Measurements from ENCODE around the gene CADM1. TPM values are rescaled to one million over a fixed set of nuclear protein-coding genes. Genes with fewer than 3 reads are reported as not detected.

Gene CADM1
- total RNA-seq, 1 experiment from 2014 or later, result 0.79 TPM

- CTCF ChIA-PET, result no interaction called here
- H3K4me2 ChIP-seq (ENCODE audit: low read length), result no peak overlapping the region
- H2AFZ ChIP-seq (ENCODE audit: low read depth, low read length, poor library complexity, severe bottlenecking), result no peak overlapping the region
Observed at GRCh38 chr11:115244296-115244695, 259.9 kb downstream of the CADM1 start.

GRCh38 chr11:115242982-115243381, 261.2 kb downstream of the CADM1 start:
- no peak overlapping the region for H3K4me3 ChIP-seq (replicated peaks in 1 of 2; ENCODE audit: low read depth in 1 of 2, low read length in 2 of 2)
- no peaks in the 10 kb centered on the region for H3K79me2 ChIP-seq (ENCODE audit: insufficient read depth, low read length)
- no peak overlapping the region for H3K27ac ChIP-seq (ENCODE audit: low read depth, low read length)
- H3K27me3 ChIP-seq (ENCODE audit: insufficient read depth, low read length), result no peaks in the 10 kb centered on the region
- ATAC-seq, result no peak
- intact Hi-C loops (cut with micrococcal nuclease), result no loop called here
- H3K9me3 ChIP-seq (ENCODE audit: control insufficient read depth in 1 of 2, insufficient read depth in 1 of 2, low read depth in 1 of 2, low read length in 2 of 2), result peaks cover 0 to 8% of the 10 kb centered on the region in 2 experiments; a peak in 2 of 4 replicates
- no peaks in the 10 kb centered on the region for H3K36me3 ChIP-seq (ENCODE audit: control insufficient read depth in 1 of 2, insufficient read depth in 2 of 2, low read length in 2 of 2)
- RAD21 ChIA-PET (ENCODE audit: low non-redundant PET in 1 of 2, low total read pairs in 2 of 2, uncharacterized antibody in 2 of 2, unreplicated experiment in 2 of 2), result no interaction called here
- no peaks in the 10 kb centered on the region for H3K9me2 ChIP-seq (ENCODE audit: insufficient read depth)
- no peaks in the 10 kb centered on the region for H4K20me1 ChIP-seq (ENCODE audit: insufficient read depth)
- no peak overlapping the region for H2AFZ ChIP-seq (ENCODE audit: low read depth, low read length, poor library complexity, severe bottlenecking)
- CTCF ChIA-PET, result no interaction called here
- no peak overlapping the region for H3K4me2 ChIP-seq (ENCODE audit: low read length)
- no peak for TF ChIP-seq CTCF (IDR thresholded peaks at IDR 0.05 in 2 of 3, conservative IDR thresholded peaks at IDR 0.05 in 1 of 3; ENCODE audit: borderline replicate concordance in 1 of 3, insufficient read depth in 1 of 3, low read depth in 2 of 3, low read length in 2 of 3)
- TF ChIP-seq POLR2AphosphoS5 (IDR thresholded peaks at IDR 0.05; ENCODE audit: low read depth, low read length), result no peak
- TF ChIP-seq ZNF274 (IDR thresholded peaks at IDR 0.05; ENCODE audit: low read depth, low read length), result no peak
- TF ChIP-seq SP1 (IDR thresholded peaks at IDR 0.05; ENCODE audit: low read depth), result no peak
- no peak for TF ChIP-seq EZH2phosphoT487 (IDR thresholded peaks at IDR 0.05; ENCODE audit: borderline replicate concordance)
- TF ChIP-seq EZH2 (IDR thresholded peaks at IDR 0.05), result no peak
- no peak for TF ChIP-seq MAX (IDR thresholded peaks at IDR 0.05)
- no peak for TF ChIP-seq ZFX (IDR thresholded peaks at IDR 0.05)
- TF ChIP-seq JUND (IDR thresholded peaks at IDR 0.05), result no peak
- TF ChIP-seq RAD21 (IDR thresholded peaks at IDR 0.05; ENCODE audit: low read depth), result no peak
- no peak for TF ChIP-seq SIN3A (IDR thresholded peaks at IDR 0.05; ENCODE audit: low read depth)
- POLR2A ChIA-PET, result no interaction called here
- no peak for DNase-seq (ENCODE audit: low read depth, low spot score)
- H3K9ac ChIP-seq (ENCODE audit: low read length), result no peak overlapping the region
- no peaks in the 10 kb centered on the region for H3K4me1 ChIP-seq (ENCODE audit: control insufficient read depth in 1 of 2, insufficient read depth in 2 of 2, low read length in 2 of 2)
- no TSS peak for BruUV-seq (replicated peaks)

More at GRCh38 chr11:115244296-115244695, 259.9 kb downstream of the CADM1 start:
- RAD21 ChIA-PET (ENCODE audit: low non-redundant PET in 1 of 2, low total read pairs in 2 of 2, uncharacterized antibody in 2 of 2, unreplicated experiment in 2 of 2), result no interaction called here
- Histone ChIP-seq H3K27ac (ENCODE audit: low read depth, low read length) (no peak overlapping the region), H3K9me3 (ENCODE audit: control insufficient read depth in 1 of 2, insufficient read depth in 1 of 2, low read depth in 1 of 2, low read length in 2 of 2) (peaks cover 0 to 10% of the 10 kb centered on the region in 2 experiments; a peak in 2 of 4 replicates), H4K20me1 (ENCODE audit: insufficient read depth) (no peaks in the 10 kb centered on the region), H3K27me3 (ENCODE audit: insufficient read depth, low read length) (no peaks in the 10 kb centered on the region), H3K9me2 (ENCODE audit: insufficient read depth) (no peaks in the 10 kb centered on the region), H3K4me3 (replicated peaks in 1 of 2; ENCODE audit: low read depth in 1 of 2, low read length in 2 of 2) (no peak overlapping the region), H3K9ac (ENCODE audit: low read length) (no peak overlapping the region), H3K4me1 (ENCODE audit: control insufficient read depth in 1 of 2, insufficient read depth in 2 of 2, low read length in 2 of 2) (no peaks in the 10 kb centered on the region), H3K36me3 (ENCODE audit: control insufficient read depth in 1 of 2, insufficient read depth in 2 of 2, low read length in 2 of 2) (no peaks in the 10 kb centered on the region), H3K79me2 (ENCODE audit: insufficient read depth, low read length) (no peaks in the 10 kb centered on the region)
- ATAC-seq (no peak), DNase-seq (ENCODE audit: low read depth, low spot score) (no peak)
- BruUV-seq (replicated peaks), result no TSS peak
- TF ChIP-seq ZFX (IDR thresholded peaks at IDR 0.05) (no peak), EZH2phosphoT487 (IDR thresholded peaks at IDR 0.05; ENCODE audit: borderline replicate concordance) (no peak)
- intact Hi-C loops (cut with micrococcal nuclease), result no loop called here
- POLR2A ChIA-PET, result no interaction called here

Data from HCT116 (cell line).